ENCODE results near the gene GET4. TPM values are rescaled to one million over a fixed set of nuclear protein-coding genes. Genes with fewer than 3 reads are reported as not detected.

The GET4 gene
- total RNA-seq, 1 experiment from 2014 or later: 44.8 TPM

- DNase-seq (ENCODE audit: low read depth, low spot score): no peak
- Histone ChIP-seq H3K9ac (ENCODE audit: low read length) (no peak overlapping the region), H3K4me3 (replicated peaks in 1 of 2; ENCODE audit: low read depth in 1 of 2, low read length in 2 of 2) (no peak overlapping the region), H3K27ac (ENCODE audit: low read depth, low read length) (no peak overlapping the region), H3K4me1 (ENCODE audit: control insufficient read depth in 1 of 2, insufficient read depth in 2 of 2, low read length in 2 of 2) (peaks cover 0 to 13% of the 10 kb centered on the region in 2 experiments; a peak in 2 of 4 replicates), H3K27me3 (ENCODE audit: insufficient read depth, low read length) (no peaks in the 10 kb centered on the region), H2AFZ (ENCODE audit: low read depth, low read length, poor library complexity, severe bottlenecking) (no peak overlapping the region), H3K4me2 (ENCODE audit: low read length) (no peak overlapping the region), H3K36me3 (ENCODE audit: control insufficient read depth in 1 of 2, insufficient read depth in 2 of 2, low read length in 2 of 2) (no peaks in the 10 kb centered on the region), H3K9me2 (ENCODE audit: insufficient read depth) (no peaks in the 10 kb centered on the region), H4K20me1 (ENCODE audit: insufficient read depth) (no peaks in the 10 kb centered on the region), H3K9me3 (ENCODE audit: control insufficient read depth in 1 of 2, insufficient read depth in 1 of 2, low read depth in 1 of 2, low read length in 2 of 2) (no peaks in the 10 kb centered on the region), H3K79me2 (ENCODE audit: insufficient read depth, low read length) (no peaks in the 10 kb centered on the region)
- no peak for ATAC-seq
- ChIA-PET CTCF (no interaction called here), RAD21 (ENCODE audit: low non-redundant PET in 1 of 2, low total read pairs in 2 of 2, uncharacterized antibody in 2 of 2, unreplicated experiment in 2 of 2) (no interaction called here), POLR2A (interaction anchor here (0.6 kb wide), 1 partner anchor 1626 kb away, joined by 11 read pairs; the partner anchor contains the start of gene BRAT1)
- intact Hi-C loops (cut with micrococcal nuclease): no loop called here
- TF ChIP-seq YY1 (IDR thresholded peaks at IDR 0.05; ENCODE audit: extremely low read depth, insufficient replicate concordance, low read depth, low read length) (no peak), FOSL1 (IDR thresholded peaks at IDR 0.05; ENCODE audit: low read depth) (no peak), EZH2 (IDR thresholded peaks at IDR 0.05) (no peak)
- no TSS peak for BruUV-seq (replicated peaks)
These were observed 53.0 kb downstream of the GET4 start for GRCh38 chr7:929311-929711.

DNA sequence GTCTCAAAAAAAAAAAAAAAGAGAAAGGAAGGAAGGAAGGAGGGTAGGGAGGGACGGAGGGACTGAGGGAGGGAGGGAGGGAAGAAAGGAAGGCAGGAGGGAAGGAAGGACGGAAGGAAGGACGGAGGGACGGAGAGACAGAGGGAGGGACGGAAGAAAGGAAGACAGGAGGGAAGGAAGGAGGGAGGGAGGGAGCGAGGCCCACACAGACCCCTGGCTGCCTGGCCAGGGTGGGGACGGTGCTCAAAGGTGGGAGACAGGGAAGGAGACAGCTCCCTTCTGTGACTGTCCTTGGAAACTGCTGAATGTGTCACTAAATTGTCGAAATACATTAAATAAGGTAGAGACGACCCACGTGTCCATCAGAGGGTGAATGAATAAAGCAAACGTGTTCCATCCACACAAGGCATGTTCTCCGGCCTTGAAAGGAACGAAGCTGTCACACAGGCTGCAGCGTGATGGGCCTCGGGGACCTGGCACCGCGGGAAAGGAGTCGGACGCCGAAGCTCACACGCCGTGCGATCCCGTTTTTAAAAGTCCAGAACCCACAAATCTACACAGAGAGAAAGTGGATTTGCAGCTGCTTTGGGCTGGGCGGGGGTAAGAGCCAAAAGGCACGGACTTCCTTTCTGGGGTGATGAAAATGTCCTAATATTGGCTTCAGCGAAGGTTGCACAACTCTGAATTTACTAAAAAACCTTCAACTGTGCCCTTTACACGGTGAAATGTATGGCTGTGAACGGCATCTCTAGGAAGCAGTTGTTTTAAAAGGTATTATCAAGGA lies 54.8 kb downstream of the GET4 start:
- ATAC-seq (no peak), DNase-seq (ENCODE audit: low read depth, low spot score) (no peak)
- intact Hi-C loops (cut with micrococcal nuclease): no loop called here
- no peaks in the 10 kb centered on the region for H3K36me3 ChIP-seq (ENCODE audit: control insufficient read depth in 1 of 2, insufficient read depth in 2 of 2, low read length in 2 of 2)
- no peaks in the 10 kb centered on the region for H3K9me3 ChIP-seq (ENCODE audit: control insufficient read depth in 1 of 2, insufficient read depth in 1 of 2, low read depth in 1 of 2, low read length in 2 of 2)
- no peaks in the 10 kb centered on the region for H4K20me1 ChIP-seq (ENCODE audit: insufficient read depth)
- no peaks in the 10 kb centered on the region for H3K9me2 ChIP-seq (ENCODE audit: insufficient read depth)
- ChIA-PET CTCF (interaction anchor here (0.6 kb wide), 1 partner anchor 12 kb away, joined by 3 read pairs; no protein-coding TSS in a partner anchor), POLR2A (no interaction called here), RAD21 (ENCODE audit: low non-redundant PET in 1 of 2, low total read pairs in 2 of 2, uncharacterized antibody in 2 of 2, unreplicated experiment in 2 of 2) (no interaction called here)
- BruUV-seq (replicated peaks): no TSS peak
- H3K4me1 ChIP-seq (ENCODE audit: control insufficient read depth in 1 of 2, insufficient read depth in 2 of 2, low read length in 2 of 2): peaks cover 5 to 6% of the 10 kb centered on the region in 2 experiments
- no peak overlapping the region for H3K27ac ChIP-seq (ENCODE audit: low read depth, low read length)
- no peaks in the 10 kb centered on the region for H3K79me2 ChIP-seq (ENCODE audit: insufficient read depth, low read length)
- H2AFZ ChIP-seq (ENCODE audit: low read depth, low read length, poor library complexity, severe bottlenecking): no peak overlapping the region
- no peak overlapping the region for H3K9ac ChIP-seq (ENCODE audit: low read length)
- no peak overlapping the region for H3K4me2 ChIP-seq (ENCODE audit: low read length)
- H3K4me3 ChIP-seq (replicated peaks in 1 of 2; ENCODE audit: low read depth in 1 of 2, low read length in 2 of 2): no peak overlapping the region
- H3K27me3 ChIP-seq (ENCODE audit: insufficient read depth, low read length): no peaks in the 10 kb centered on the region
- TF ChIP-seq EZH2 (IDR thresholded peaks at IDR 0.05) (no peak), ELF1 (IDR thresholded peaks at IDR 0.05; ENCODE audit: borderline replicate concordance, low read depth) (no peak), SIN3A (IDR thresholded peaks at IDR 0.05; ENCODE audit: low read depth) (no peak), EGR1 (IDR thresholded peaks at IDR 0.05; ENCODE audit: low read depth) (no peak), CEBPB (IDR thresholded peaks at IDR 0.05; ENCODE audit: low read depth) (no peak), SRF (IDR thresholded peaks at IDR 0.05; ENCODE audit: low read depth) (no peak), CBX3 (IDR thresholded peaks at IDR 0.05; ENCODE audit: low read depth) (no peak), SP1 (IDR thresholded peaks at IDR 0.05; ENCODE audit: low read depth) (no peak), RAD21 (IDR thresholded peaks at IDR 0.05; ENCODE audit: low read depth) (no peak), ZBTB33 (IDR thresholded peaks at IDR 0.05; ENCODE audit: extremely low read depth, insufficient replicate concordance, low read length) (no peak), ZFX (IDR thresholded peaks at IDR 0.05) (no peak), JUND (IDR thresholded peaks at IDR 0.05) (no peak)
- TF ChIP-seq, protein P1, sequence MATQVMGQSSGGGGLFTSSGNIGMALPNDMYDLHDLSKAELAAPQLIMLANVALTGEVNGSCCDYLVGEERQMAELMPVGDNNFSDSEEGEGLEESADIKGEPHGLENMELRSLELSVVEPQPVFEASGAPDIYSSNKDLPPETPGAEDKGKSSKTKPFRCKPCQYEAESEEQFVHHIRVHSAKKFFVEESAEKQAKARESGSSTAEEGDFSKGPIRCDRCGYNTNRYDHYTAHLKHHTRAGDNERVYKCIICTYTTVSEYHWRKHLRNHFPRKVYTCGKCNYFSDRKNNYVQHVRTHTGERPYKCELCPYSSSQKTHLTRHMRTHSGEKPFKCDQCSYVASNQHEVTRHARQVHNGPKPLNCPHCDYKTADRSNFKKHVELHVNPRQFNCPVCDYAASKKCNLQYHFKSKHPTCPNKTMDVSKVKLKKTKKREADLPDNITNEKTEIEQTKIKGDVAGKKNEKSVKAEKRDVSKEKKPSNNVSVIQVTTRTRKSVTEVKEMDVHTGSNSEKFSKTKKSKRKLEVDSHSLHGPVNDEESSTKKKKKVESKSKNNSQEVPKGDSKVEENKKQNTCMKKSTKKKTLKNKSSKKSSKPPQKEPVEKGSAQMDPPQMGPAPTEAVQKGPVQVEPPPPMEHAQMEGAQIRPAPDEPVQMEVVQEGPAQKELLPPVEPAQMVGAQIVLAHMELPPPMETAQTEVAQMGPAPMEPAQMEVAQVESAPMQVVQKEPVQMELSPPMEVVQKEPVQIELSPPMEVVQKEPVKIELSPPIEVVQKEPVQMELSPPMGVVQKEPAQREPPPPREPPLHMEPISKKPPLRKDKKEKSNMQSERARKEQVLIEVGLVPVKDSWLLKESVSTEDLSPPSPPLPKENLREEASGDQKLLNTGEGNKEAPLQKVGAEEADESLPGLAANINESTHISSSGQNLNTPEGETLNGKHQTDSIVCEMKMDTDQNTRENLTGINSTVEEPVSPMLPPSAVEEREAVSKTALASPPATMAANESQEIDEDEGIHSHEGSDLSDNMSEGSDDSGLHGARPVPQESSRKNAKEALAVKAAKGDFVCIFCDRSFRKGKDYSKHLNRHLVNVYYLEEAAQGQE (IDR thresholded peaks at IDR 0.05; ENCODE audit: low read depth): no peak
- TF ChIP-seq, protein P2, sequence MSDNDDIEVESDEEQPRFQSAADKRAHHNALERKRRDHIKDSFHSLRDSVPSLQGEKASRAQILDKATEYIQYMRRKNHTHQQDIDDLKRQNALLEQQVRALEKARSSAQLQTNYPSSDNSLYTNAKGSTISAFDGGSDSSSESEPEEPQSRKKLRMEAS (IDR thresholded peaks at IDR 0.05): no peak
